ENCODE results near the gene SLC2A9. TPM values are rescaled to one million over a fixed set of nuclear protein-coding genes. Genes with fewer than 3 reads are reported as not detected.

The SLC2A9 gene
- total RNA-seq (1 to 10 TPM; 3.9 to 6.7 (median 5.8) TPM), polyA plus RNA-seq (1 to 10 TPM in 1 of 3 donors, under 1 TPM in 1, not detected in 1; 0.92 to 4.8 TPM)

DNA sequence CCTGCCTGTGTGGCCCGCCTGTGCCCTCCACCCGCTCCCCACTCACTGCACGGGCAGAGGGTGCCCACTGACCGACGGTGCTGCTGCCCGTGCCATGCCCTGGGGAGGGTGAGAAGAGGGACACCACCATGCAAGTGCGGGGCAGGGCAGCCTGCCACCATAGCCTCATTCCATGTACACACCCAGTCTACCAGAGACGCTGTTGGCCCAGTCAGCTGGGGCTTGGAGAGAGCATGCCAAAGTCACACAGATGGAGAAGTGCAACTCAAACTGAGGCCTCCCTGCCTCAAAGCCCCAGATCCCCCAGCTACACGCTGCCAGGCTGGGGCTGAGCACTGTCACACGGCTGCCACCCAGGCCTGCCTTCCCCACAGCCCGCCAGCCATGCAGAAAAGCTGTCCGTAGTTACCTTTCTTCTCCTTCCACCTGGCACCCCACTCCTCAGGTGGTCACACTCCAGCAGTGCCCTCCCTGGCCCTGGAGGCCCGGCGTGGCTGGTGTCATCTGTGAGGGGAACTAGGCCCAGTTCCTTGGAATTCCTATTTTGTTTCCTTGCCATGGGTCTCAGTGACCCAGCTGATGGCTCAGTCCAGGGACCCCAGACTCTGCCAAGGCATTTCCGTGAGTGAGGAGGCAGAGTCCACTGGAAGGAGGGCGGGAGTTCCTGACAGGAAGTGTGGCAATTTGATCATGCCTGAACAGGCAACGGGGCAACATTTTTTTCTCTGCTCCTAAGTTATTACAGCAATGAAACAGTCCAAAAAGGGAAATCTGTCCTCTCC is at the start of gene SLC2A9:
Gene SLC2A9, minus strand, starts transcription at position 627 of the 782 bp plus-strand sequence. Its CDS starts 68 bp downstream, at position 559.
- TF ChIP-seq POLR2AphosphoS5 (IDR thresholded peaks at IDR 0.05) (no peak), POLR2A (IDR thresholded peaks at IDR 0.05) (no peak)
- TF ChIP-seq, protein P1, sequence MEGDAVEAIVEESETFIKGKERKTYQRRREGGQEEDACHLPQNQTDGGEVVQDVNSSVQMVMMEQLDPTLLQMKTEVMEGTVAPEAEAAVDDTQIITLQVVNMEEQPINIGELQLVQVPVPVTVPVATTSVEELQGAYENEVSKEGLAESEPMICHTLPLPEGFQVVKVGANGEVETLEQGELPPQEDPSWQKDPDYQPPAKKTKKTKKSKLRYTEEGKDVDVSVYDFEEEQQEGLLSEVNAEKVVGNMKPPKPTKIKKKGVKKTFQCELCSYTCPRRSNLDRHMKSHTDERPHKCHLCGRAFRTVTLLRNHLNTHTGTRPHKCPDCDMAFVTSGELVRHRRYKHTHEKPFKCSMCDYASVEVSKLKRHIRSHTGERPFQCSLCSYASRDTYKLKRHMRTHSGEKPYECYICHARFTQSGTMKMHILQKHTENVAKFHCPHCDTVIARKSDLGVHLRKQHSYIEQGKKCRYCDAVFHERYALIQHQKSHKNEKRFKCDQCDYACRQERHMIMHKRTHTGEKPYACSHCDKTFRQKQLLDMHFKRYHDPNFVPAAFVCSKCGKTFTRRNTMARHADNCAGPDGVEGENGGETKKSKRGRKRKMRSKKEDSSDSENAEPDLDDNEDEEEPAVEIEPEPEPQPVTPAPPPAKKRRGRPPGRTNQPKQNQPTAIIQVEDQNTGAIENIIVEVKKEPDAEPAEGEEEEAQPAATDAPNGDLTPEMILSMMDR (IDR thresholded peaks at IDR 0.05): no peak
- H3K36me3 ChIP-seq: no peaks in the 10 kb centered on the region
- peak within 1 kb of the TSS; percentile 57 to 91 (median 85) for H3K27ac ChIP-seq
- 65 to 67% methylated on average over 17 of the region's 17 CpGs for WGBS, 2 donors
- H3K4me1 ChIP-seq: peaks cover 0 to 23% (median 18%) of the 10 kb centered on the region in 4 donors
- peak within 1 kb of the TSS in 1 of 4 donors; percentile 9 for H3K4me3 ChIP-seq
- no peaks in the 10 kb centered on the region for H3K27me3 ChIP-seq
- intact Hi-C loops (cut with DNase I): no loop called here
- peak; percentile 74 for DNase-seq
- H3K9me3 ChIP-seq: no peaks in the 10 kb centered on the region

DNA sequence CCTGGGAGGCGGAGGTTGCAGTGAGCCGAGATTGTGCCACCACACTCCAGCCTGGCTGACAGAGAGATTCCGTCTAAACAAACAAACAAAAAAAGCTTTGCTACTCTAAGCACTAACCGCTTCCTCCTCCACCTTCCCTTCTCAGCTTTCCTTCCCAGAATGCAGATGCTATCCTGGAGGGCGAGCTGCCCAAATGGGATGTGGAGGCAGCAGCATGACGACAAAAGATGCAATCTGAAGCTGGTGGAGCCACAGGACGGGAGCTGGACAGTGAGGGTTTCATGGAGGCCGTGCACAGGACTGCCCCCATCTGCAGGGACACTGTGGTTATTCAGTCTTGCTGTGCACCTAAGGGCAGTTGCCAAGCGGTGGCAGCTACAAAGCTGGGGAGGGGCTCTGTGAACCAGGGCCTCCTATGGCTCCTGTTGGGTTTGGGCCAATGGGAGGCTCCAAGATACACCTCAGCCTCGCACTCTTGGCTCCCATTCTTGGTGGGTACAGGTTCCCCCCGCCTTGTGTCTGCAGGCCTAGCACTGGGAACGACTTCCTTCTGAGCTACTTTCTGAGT is 47.9 kb upstream of the SLC2A9 start:
- H3K36me3 ChIP-seq: peaks cover 0 to 25% (median 10%) of the 10 kb centered on the region in 4 donors
- TF ChIP-seq EP300 (IDR thresholded peaks at IDR 0.05) (no peak), POLR2A (IDR thresholded peaks at IDR 0.05) (no peak), POLR2AphosphoS5 (IDR thresholded peaks at IDR 0.05) (peak in 1 of 4 donors; percentile 17)
- TF ChIP-seq, protein P1 (IDR thresholded peaks at IDR 0.05): no peak
- no peaks in the 10 kb centered on the region for H3K27me3 ChIP-seq
- H3K27ac ChIP-seq: no peak overlapping the region
- 92 to 93% methylated on average over 12 of the region's 12 CpGs for WGBS, 2 donors
- H3K4me1 ChIP-seq: peaks cover 0 to 7% (median 3%) of the 10 kb centered on the region in 4 donors
- H3K4me3 ChIP-seq: no peak overlapping the region
- intact Hi-C loops (cut with DNase I): no loop called here
- no peak for DNase-seq
- no peaks in the 10 kb centered on the region for H3K9me3 ChIP-seq

DNA sequence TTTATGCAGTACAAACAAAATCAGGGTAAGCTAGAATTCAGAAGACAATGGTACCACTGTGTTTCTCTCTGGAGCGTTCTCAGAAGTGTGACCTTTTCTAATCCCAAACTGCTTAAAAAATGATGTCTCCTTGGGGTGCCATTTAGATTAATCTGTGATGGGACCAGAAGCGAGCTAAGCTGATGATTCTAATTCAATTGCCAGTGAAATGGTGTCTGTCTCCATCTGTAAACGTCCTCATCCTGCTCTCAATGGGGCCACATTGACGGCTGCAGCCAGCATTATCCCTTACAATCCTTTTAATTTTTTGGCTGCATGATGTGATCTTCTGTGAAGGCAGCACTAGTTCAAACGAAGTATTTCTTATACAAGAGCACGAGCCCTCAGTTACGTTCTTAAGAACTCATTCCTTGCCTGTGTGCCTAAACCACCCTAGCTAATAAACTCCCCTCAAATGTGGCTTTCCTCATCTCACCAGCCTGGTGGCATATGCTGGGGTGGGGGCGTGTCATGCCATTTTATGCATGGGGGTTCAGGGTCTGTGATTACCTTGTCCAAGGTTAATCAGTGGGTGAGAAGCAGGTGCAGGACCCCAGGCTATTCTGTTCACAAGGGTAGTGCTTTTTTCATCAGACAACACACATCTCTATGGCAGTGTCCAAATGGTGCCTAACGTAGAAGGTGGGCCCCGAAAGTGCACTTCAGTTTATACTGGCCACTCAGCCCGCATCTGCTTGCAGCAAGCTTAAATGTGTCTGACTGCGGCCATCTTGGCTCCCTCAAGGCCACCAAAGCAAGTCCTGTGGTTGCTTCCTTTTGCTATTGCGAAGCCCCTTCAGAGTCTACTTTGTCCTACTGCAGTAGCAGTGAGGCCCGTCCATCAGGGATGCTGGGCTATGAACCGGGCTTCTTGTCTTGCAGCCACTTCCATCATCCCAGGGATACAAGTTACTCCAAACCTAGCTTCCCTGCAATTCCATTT is 45.7 kb upstream of the SLC2A9 start:
- H3K36me3 ChIP-seq: peaks cover 0 to 19% (median 2%) of the 10 kb centered on the region in 4 donors
- no peak for DNase-seq
- no peaks in the 10 kb centered on the region for H3K9me3 ChIP-seq
- intact Hi-C loops (cut with DNase I): no loop called here
- H3K27ac ChIP-seq: no peak overlapping the region
- TF ChIP-seq, protein P1 (IDR thresholded peaks at IDR 0.05): no peak
- H3K4me3 ChIP-seq: no peak overlapping the region
- no peaks in the 10 kb centered on the region for H3K27me3 ChIP-seq
- WGBS, 2 donors: 93 to 96% methylated on average over 15 of the region's 15 CpGs
- peaks cover 0 to 14% (median 12%) of the 10 kb centered on the region in 4 donors for H3K4me1 ChIP-seq

DNA sequence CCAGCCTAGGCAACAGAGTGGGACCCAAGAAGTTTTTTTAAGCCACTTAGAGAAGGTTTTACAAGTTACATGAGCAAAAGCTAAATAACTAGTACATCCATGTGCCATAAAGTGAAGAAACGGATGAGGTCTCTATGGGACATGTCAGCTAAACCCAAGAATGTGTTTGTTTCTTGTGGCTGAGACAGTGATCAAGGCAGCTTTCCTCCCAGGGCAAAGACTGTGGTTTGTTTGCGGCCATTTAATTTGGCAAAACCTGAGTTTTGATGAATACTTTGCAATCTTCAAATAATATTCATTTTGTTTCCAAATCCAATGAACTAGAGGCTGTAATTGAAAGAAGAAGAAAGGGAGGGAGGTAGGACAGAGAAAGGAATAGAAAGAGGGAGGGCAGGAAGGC is 44.9 kb upstream of the SLC2A9 start:
- TF ChIP-seq POLR2A (IDR thresholded peaks at IDR 0.05) (no peak), POLR2AphosphoS5 (IDR thresholded peaks at IDR 0.05) (no peak), EP300 (IDR thresholded peaks at IDR 0.05) (no peak)
- TF ChIP-seq, protein P1 (IDR thresholded peaks at IDR 0.05): no peak
- H3K4me1 ChIP-seq: peaks cover 0 to 14% (median 12%) of the 10 kb centered on the region in 4 donors
- WGBS, 2 donors: 43 to 75% methylated on average over 2 of the region's 2 CpGs
- H3K36me3 ChIP-seq: peaks cover 0 to 19% (median 2%) of the 10 kb centered on the region in 4 donors
- H3K27ac ChIP-seq: no peak overlapping the region
- H3K4me3 ChIP-seq: no peak overlapping the region
- H3K9me3 ChIP-seq: no peaks in the 10 kb centered on the region
- intact Hi-C loops (cut with DNase I): no loop called here
- H3K27me3 ChIP-seq: no peaks in the 10 kb centered on the region
- no peak for DNase-seq
